Astrocyte (in vitro differentiated cells and primary cell): ENCODE data around the gene ZNF668. TPM values are rescaled to one million over a fixed set of nuclear protein-coding genes. Genes with fewer than 3 reads are reported as not detected.

Experiments used
- DNase-seq: peaks from one replicate; pipeline ENCODE4 v3.0.0-alpha.2; 2010; ENCODE audit warnings: low read depth
- FAIRE-seq: peaks from 2 replicates; lab custom pipeline; 2011; peaks lifted over from hg19 to GRCh38; lab: Jason Lieb, UNC
- H2AFZ ChIP-seq: 2 replicates; pipeline ENCODE4 v1.6.0; 2012; ENCODE audit warnings: low read depth, low read length, inconsistent platforms
- H3K27ac ChIP-seq: 2 replicates; pipeline ENCODE4 v1.5.1; 2011; ENCODE audit warnings: low read depth, low read length, inconsistent platforms
- H3K27me3 ChIP-seq: 2 replicates; pipeline ENCODE4 v1.6.0; 2011; ENCODE audit warnings: low read length, inconsistent platforms; ENCODE audit not compliant: insufficient read depth
- H3K36me3 ChIP-seq: 2 replicates; pipeline ENCODE4 v1.5.1; 2011; ENCODE audit warnings: low read length, inconsistent platforms; ENCODE audit not compliant: insufficient read depth
- H3K4me1 ChIP-seq: 2 replicates; pipeline ENCODE4 v1.5.1; 2011; ENCODE audit warnings: low read length, inconsistent platforms; ENCODE audit not compliant: insufficient read depth
- H3K4me2 ChIP-seq: 2 replicates; pipeline ENCODE4 v1.6.0; 2012; ENCODE audit warnings: low read length, inconsistent platforms
- H3K4me3 ChIP-seq: 2 replicates; pipeline ENCODE4 v1.5.1; 2011; ENCODE audit warnings: low read depth, mild to moderate bottlenecking, low read length, inconsistent platforms; ENCODE audit not compliant: insufficient read depth
- H3K79me2 ChIP-seq: 2 replicates; pipeline ENCODE4 v1.6.0; 2012; ENCODE audit warnings: mild to moderate bottlenecking, low read length, inconsistent platforms; ENCODE audit not compliant: insufficient read depth
- H3K9ac ChIP-seq: 2 replicates; pipeline ENCODE4 v1.6.0; 2012; ENCODE audit warnings: mild to moderate bottlenecking, low read length, inconsistent platforms
- H3K9me3 ChIP-seq: 2 replicates; pipeline ENCODE4 v1.5.1; 2012; ENCODE audit warnings: low read depth, mild to moderate bottlenecking, low read length, inconsistent platforms; ENCODE audit not compliant: insufficient read depth
- H4K20me1 ChIP-seq: 2 replicates; pipeline ENCODE4 v1.6.0; 2012; ENCODE audit warnings: low read length, inconsistent platforms; ENCODE audit not compliant: insufficient read depth
- H3K27ac Mint-ChIP-seq: one replicate; pipeline ENCODE4 v1.8.0; 2021; ENCODE audit warnings: mild to moderate bottlenecking, mixed read lengths; ENCODE audit not compliant: unreplicated experiment
- H3K27me3 Mint-ChIP-seq: one replicate; pipeline ENCODE4 v1.8.0; 2021; ENCODE audit warnings: low read depth, mixed read lengths; ENCODE audit not compliant: unreplicated experiment
- H3K36me3 Mint-ChIP-seq: one replicate; pipeline ENCODE4 v1.8.0; 2021; ENCODE audit warnings: low read depth, mixed read lengths; ENCODE audit not compliant: unreplicated experiment
- H3K4me1 Mint-ChIP-seq: one replicate; pipeline ENCODE4 v1.8.0; 2021; ENCODE audit warnings: low read depth, mixed read lengths; ENCODE audit not compliant: unreplicated experiment
- H3K4me3 Mint-ChIP-seq: one replicate; pipeline ENCODE4 v1.8.0; 2021; ENCODE audit warnings: mild to moderate bottlenecking, moderate library complexity, mixed read lengths; ENCODE audit not compliant: unreplicated experiment
- H3K9me3 Mint-ChIP-seq: one replicate; pipeline ENCODE4 v1.8.0; 2021; ENCODE audit warnings: mild to moderate bottlenecking, mixed read lengths; ENCODE audit not compliant: unreplicated experiment
- CTCF ChIP-seq: IDR thresholded peaks from 2 replicates; pipeline ENCODE4 v1.5.1; 2011; ENCODE audit warnings: low read depth, mild to moderate bottlenecking, inconsistent platforms, low read length, moderate library complexity; ENCODE audit not compliant: insufficient read depth
- EZH2 ChIP-seq: IDR thresholded peaks from 2 replicates; pipeline ENCODE4 v1.6.1; 2012; ENCODE audit warnings: mild to moderate bottlenecking, low read length, inconsistent platforms; ENCODE audit not compliant: insufficient read depth
- total RNA-seq: library from RNA; stranded (reverse); gene quantifications from 2 replicates; pipeline ENCODE4 v1.2.1, GENCODE V29; 2021

Gene ZNF668
- total RNA-seq, 1 donor from 2014 or later, result 21.6 TPM

DNA sequence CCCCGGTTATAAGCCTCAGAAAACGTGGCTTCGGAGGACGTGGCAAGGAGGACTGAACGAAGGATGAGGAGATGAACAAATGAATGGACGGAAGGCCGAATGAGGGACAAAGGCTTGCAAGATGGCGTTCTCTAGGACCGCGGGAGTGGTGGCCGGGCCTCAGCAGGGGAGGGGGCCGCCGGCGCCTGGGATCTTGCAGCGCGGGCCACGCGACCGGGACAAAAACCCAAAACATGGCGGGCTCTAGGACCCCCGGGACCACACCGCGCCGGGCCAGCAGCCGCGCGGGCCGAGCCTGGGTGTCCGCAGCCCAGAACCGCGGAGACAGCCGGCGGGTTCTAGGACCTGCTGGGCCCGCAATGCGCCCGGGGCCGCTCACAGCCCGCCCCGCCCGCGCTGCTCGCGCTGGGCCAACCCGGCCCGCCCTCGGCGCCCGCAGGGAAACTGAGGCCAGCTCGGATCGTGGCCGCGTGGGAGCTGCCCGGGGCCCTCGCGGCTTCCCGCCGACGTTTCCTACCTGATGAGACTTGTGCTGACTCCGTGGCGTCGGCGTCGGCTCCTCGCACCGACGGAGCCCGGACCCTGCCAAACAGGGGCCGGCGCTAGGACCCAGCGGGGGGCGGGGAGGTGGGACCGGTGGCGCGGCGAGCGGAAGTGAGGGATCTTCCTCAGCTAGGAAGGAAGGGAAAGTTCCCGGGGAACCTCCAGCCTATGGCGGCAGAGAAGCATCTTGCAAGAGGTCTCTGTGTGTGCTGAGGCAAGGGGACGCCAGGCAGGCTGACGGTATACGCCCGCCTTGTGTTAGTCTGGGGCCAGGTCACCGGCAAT lies 684 bp downstream of the ZNF668 start:
- Mint-ChIP-seq H3K36me3 (peaks cover 8% of the 10 kb centered on the region), H3K27ac (peak overlapping the region; percentile 97), H3K27me3 (no peaks in the 10 kb centered on the region), H3K4me1 (peaks cover 8% of the 10 kb centered on the region), H3K9me3 (no peaks in the 10 kb centered on the region), H3K4me3 (peak overlapping the region; percentile 99)
- H3K4me1 ChIP-seq, result peaks cover 15% of the 10 kb centered on the region
- no peaks in the 10 kb centered on the region for H3K36me3 ChIP-seq
- peaks cover 31% of the 10 kb centered on the region for H4K20me1 ChIP-seq
- peak overlapping the region; percentile 95 for H3K9ac ChIP-seq
- DNase-seq (peak; percentile 89), FAIRE-seq (no peak)
- peaks cover 89% of the 10 kb centered on the region for H3K79me2 ChIP-seq
- H3K9me3 ChIP-seq, result no peaks in the 10 kb centered on the region
- H3K27me3 ChIP-seq, result no peaks in the 10 kb centered on the region
- peak overlapping the region; percentile 99 for H3K4me3 ChIP-seq
- H2AFZ ChIP-seq, result peak overlapping the region; percentile 70
- H3K4me2 ChIP-seq, result peak overlapping the region; percentile 99
- TF ChIP-seq CTCF, result no peak
- no peak for TF ChIP-seq EZH2
- peak overlapping the region; percentile 92 for H3K27ac ChIP-seq

DNA sequence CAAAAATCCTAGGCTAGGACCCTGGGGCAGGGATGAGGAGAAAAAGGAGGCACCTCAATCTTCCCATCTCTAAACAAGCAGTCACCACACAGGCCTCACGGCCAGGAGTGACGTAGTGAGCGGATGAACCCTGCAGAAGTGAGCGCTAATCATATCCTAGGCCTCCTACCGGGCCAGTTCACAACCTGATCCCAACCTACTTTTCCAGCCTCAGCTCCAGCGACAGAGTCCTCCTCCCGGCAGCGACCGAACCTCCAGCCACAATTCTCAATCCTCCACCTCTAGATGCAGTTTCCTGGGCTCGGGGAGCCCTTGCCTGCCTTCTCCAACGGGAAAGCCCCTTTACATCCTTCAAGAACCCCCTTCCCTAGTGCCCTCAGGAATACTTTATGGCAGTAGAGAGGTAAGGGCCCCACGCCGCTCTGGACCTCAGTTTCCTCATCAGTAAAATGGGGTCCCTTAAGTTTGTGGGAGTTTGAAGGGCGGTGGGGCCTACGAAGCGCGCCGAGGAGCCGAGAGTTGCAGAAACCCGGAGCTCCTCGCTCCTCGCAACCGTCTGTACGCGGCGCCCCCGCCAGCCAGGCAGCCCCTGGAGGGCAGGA lies 1.4 kb downstream of the ZNF668 start:
- H3K4me2 ChIP-seq, result peak overlapping the region; percentile 99
- H3K9me3 ChIP-seq, result no peaks in the 10 kb centered on the region
- peaks cover 15% of the 10 kb centered on the region for H3K4me1 ChIP-seq
- Mint-ChIP-seq H3K4me3 (peak overlapping the region; percentile 99), H3K27ac (peak overlapping the region; percentile 97), H3K36me3 (peaks cover 3% of the 10 kb centered on the region), H3K4me1 (peaks cover 8% of the 10 kb centered on the region), H3K27me3 (no peaks in the 10 kb centered on the region), H3K9me3 (no peaks in the 10 kb centered on the region)
- H2AFZ ChIP-seq, result peak overlapping the region; percentile 70
- peaks cover 87% of the 10 kb centered on the region for H3K79me2 ChIP-seq
- peak overlapping the region; percentile 92 for H3K27ac ChIP-seq
- no peak for TF ChIP-seq CTCF
- no peak for TF ChIP-seq EZH2
- peak overlapping the region; percentile 95 for H3K9ac ChIP-seq
- H3K36me3 ChIP-seq, result no peaks in the 10 kb centered on the region
- H3K27me3 ChIP-seq, result no peaks in the 10 kb centered on the region
- DNase-seq (peak; percentile 42), FAIRE-seq (no peak)
- peak overlapping the region; percentile 99 for H3K4me3 ChIP-seq
- peaks cover 24% of the 10 kb centered on the region for H4K20me1 ChIP-seq
